MCF 10A (cell line): ENCODE data around the gene WDR82. TPM values are rescaled to one million over a fixed set of nuclear protein-coding genes. Genes with fewer than 3 reads are reported as not detected.

ENCODE experiments used
- BruUV-seq: library from RNA; stranded (reverse); fragments of 400-500 nt; replicated peaks from 2 replicates; lab custom pipeline; 2021; lab: Mats Ljungman, UMichigan
- CTCF ChIA-PET: fragments of 300-600 bp; sonication (Branson Sonifier 250); formaldehyde crosslinking; extraction: SDS; loops from one replicate; lab custom pipeline; 2021; ENCODE audit warnings: antibody characterized with exemption, inconsistent platforms; lab: Yijun Ruan, JAX
- POLR2A ChIA-PET: fragments of 300-600, 350-650 bp; sonication (Branson Sonifier 250); formaldehyde crosslinking; extraction: SDS; loops from one replicate; lab custom pipeline; 2020; ENCODE audit warnings: antibody characterized with exemption, inconsistent platforms; lab: Yijun Ruan, JAX
- DNase-seq: peaks from one replicate; pipeline ENCODE4 v3.0.0-alpha.2; 2018; ENCODE audit not compliant: unreplicated experiment
- H3K27ac Mint-ChIP-seq: one replicate; pipeline ENCODE4 v1.8.0; 2022; ENCODE audit warnings: mild to moderate bottlenecking, low read depth, mixed read lengths; ENCODE audit not compliant: unreplicated experiment
- H3K27me3 Mint-ChIP-seq: one replicate; pipeline ENCODE4 v1.8.0; 2022; ENCODE audit warnings: mixed read lengths; ENCODE audit not compliant: insufficient read depth, unreplicated experiment
- H3K36me3 Mint-ChIP-seq: one replicate; pipeline ENCODE4 v1.8.0; 2022; ENCODE audit warnings: mild to moderate bottlenecking, moderate library complexity, mixed read lengths; ENCODE audit not compliant: insufficient read depth, unreplicated experiment
- H3K4me1 Mint-ChIP-seq: one replicate; pipeline ENCODE4 v1.8.0; 2022; ENCODE audit warnings: mixed read lengths; ENCODE audit not compliant: insufficient read depth, unreplicated experiment
- H3K4me3 Mint-ChIP-seq: one replicate; pipeline ENCODE4 v1.8.0; 2022; ENCODE audit warnings: mild to moderate bottlenecking, moderate library complexity, mixed read lengths; ENCODE audit not compliant: unreplicated experiment
- H3K9me3 Mint-ChIP-seq: one replicate; pipeline ENCODE4 v1.8.0; 2022; ENCODE audit warnings: mixed read lengths; ENCODE audit not compliant: unreplicated experiment
- CTCF ChIP-seq: fragments of 200-600 bp; IDR thresholded peaks from one replicate; pipeline ENCODE4 v1.8.0; 2022; ENCODE audit warnings: antibody characterized with exemption, mild to moderate bottlenecking; ENCODE audit not compliant: unreplicated experiment
- intact Hi-C: fragments of 100-400 bp; cut with micrococcal nuclease; formaldehyde crosslinking; loops from 2 replicates; pipeline ENCODE4 v1.14.1; 2022
- total RNA-seq: library from RNA; stranded (reverse); gene quantifications from 2 replicates; pipeline ENCODE4 v1.2.3, GENCODE V29; 2022

The WDR82 gene
- total RNA-seq, 1 experiment from 2014 or later: 62.5 TPM

DNA sequence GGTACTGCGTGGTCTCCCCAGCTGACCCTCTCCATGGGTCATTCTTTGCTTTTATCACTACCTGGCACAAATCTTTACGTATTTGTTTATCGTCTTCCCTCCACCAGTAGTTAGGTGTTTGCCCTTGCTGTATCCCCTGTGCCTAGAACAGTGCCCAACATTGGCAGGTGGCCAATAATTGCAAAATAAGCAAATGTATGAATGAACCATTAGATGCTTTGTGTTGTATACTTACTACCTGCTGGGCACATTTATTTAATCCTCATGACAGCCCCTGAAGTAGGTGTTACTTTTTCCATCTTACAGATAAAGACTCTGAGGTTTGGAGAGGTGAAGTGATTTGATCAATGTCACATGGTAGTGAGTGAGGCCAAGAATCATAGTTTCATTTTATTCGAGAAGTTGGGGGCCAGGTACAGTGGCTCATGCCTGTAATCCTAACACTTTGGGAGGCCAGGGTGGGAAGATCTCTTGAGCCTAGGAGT lies 37.5 kb downstream of the WDR82 start:
- BruUV-seq: no TSS peak
- peak overlapping the region; percentile 87 for H3K27ac Mint-ChIP-seq
- H3K36me3 Mint-ChIP-seq: no peaks in the 10 kb centered on the region
- DNase-seq: no peak
- no peaks in the 10 kb centered on the region for H3K27me3 Mint-ChIP-seq
- no peaks in the 10 kb centered on the region for H3K9me3 Mint-ChIP-seq
- ChIA-PET CTCF (interaction anchor here (0.6 to 13.6 kb wide), 6 partner anchors 10 to 98 kb away, joined by 3 to 175 read pairs (median 6); partner anchors contain the start of gene TLR9), POLR2A (interaction anchor here (0.9 to 6.1 kb wide), 7 partner anchors 8 to 249 kb away, joined by 3 to 120 read pairs (median 5); partner anchors contain the start of genes GLYCTK, POC1A, TLR9 and WDR82)
- peaks cover 35% of the 10 kb centered on the region for H3K4me1 Mint-ChIP-seq
- peak overlapping the region; percentile 86 for H3K4me3 Mint-ChIP-seq
- no peak for TF ChIP-seq CTCF
- intact Hi-C loops: no loop called here

- peaks cover 35% of the 10 kb centered on the region for H3K4me1 Mint-ChIP-seq
- H3K27ac Mint-ChIP-seq: peak overlapping the region; percentile 87
- H3K36me3 Mint-ChIP-seq: no peaks in the 10 kb centered on the region
- ChIA-PET CTCF (interaction anchor here (0.6 to 13.6 kb wide), 8 partner anchors 9 to 571 kb away, joined by 3 to 175 read pairs (median 4); partner anchors contain the start of gene TLR9), POLR2A (interaction anchor here (0.6 to 6.1 kb wide), 9 partner anchors 9 to 741 kb away, joined by 3 to 120 read pairs (median 4); partner anchors contain the start of genes GLYCTK, POC1A and WDR82)
- peak overlapping the region; percentile 86 for H3K4me3 Mint-ChIP-seq
- no peak for TF ChIP-seq CTCF
- no peaks in the 10 kb centered on the region for H3K9me3 Mint-ChIP-seq
- intact Hi-C loops: no loop called here
- no TSS peak for BruUV-seq
- no peaks in the 10 kb centered on the region for H3K27me3 Mint-ChIP-seq
- peak; percentile 98 for DNase-seq
Observed at GRCh38 chr3:52240059-52240885, 38.2 kb downstream of the WDR82 start.

GRCh38 chr3:52238761-52239701 lies 39.4 kb downstream of the WDR82 start, which contains the start of gene TWF2:
Gene TWF2, minus strand, starts transcription at chr3:52239158. Its CDS starts 142 bp downstream, at chr3:52239016.
- no peak for TF ChIP-seq CTCF
- Mint-ChIP-seq H3K27me3 (no peaks in the 10 kb centered on the region), H3K4me1 (peaks cover 31% of the 10 kb centered on the region), H3K4me3 (peak within 1 kb of the TSS; percentile 86), H3K27ac (peak within 1 kb of the TSS; percentile 87), H3K9me3 (no peaks in the 10 kb centered on the region), H3K36me3 (peaks cover 5% of the 10 kb centered on the region)
- TSS peak; percentile 80 for BruUV-seq
- ChIA-PET POLR2A (interaction anchor here (0.6 to 6.1 kb wide), 17 partner anchors 9 to 739 kb away, joined by 3 to 120 read pairs (median 5); partner anchors contain the start of genes ACY1, DCAF1, DUSP7 and GLYCTK), CTCF (interaction anchor here (0.8 to 13.6 kb wide), 7 partner anchors 10 to 238 kb away, joined by 3 to 175 read pairs (median 4); partner anchors contain the start of gene TLR9)
- intact Hi-C loops: loop anchor here (10.0 kb wide), 1 partner anchor 206 kb away; the partner anchor contains the start of gene SEMA3G
- peak; percentile 70 for DNase-seq
